ENCODE data around the gene FBP1. TPM values are rescaled to one million over a fixed set of nuclear protein-coding genes. Genes with fewer than 3 reads are reported as not detected.

FBP1 gene
- total RNA-seq, 1 experiment from 2014 or later, result 2.3 TPM

DNA sequence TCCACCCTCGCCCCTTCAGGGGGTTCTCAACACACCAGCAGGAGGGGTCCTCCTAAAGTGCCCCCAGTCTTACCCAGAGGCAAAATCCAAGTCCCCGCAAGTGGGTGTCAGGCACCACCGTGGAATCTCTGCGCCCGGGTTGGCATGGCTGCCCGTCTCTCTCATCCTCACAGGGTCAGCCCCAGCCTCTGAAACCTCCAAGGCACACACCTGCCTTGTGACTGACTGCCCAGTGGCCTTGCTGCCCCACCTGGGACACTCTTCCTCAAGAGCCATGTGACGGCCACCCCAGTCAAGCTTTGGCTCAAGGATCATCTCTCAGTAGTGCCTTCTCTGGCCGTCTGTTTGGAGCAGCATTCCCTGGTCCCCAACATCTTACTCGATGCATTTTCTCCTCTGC lies 50.6 kb downstream of the FBP1 start:
- CTCF ChIA-PET, result no interaction called here
- H3K27me3 Mint-ChIP-seq (ENCODE audit: insufficient read depth, unreplicated experiment), result no peaks in the 10 kb centered on the region
- peaks cover 6% of the 10 kb centered on the region for H3K4me1 Mint-ChIP-seq (ENCODE audit: low read depth, unreplicated experiment)
- H3K36me3 ChIP-seq (ENCODE audit: control insufficient read depth, insufficient read depth, low read length), result no peaks in the 10 kb centered on the region
- H3K4me1 ChIP-seq, result no peaks in the 10 kb centered on the region
- TF ChIP-seq, protein P1, sequence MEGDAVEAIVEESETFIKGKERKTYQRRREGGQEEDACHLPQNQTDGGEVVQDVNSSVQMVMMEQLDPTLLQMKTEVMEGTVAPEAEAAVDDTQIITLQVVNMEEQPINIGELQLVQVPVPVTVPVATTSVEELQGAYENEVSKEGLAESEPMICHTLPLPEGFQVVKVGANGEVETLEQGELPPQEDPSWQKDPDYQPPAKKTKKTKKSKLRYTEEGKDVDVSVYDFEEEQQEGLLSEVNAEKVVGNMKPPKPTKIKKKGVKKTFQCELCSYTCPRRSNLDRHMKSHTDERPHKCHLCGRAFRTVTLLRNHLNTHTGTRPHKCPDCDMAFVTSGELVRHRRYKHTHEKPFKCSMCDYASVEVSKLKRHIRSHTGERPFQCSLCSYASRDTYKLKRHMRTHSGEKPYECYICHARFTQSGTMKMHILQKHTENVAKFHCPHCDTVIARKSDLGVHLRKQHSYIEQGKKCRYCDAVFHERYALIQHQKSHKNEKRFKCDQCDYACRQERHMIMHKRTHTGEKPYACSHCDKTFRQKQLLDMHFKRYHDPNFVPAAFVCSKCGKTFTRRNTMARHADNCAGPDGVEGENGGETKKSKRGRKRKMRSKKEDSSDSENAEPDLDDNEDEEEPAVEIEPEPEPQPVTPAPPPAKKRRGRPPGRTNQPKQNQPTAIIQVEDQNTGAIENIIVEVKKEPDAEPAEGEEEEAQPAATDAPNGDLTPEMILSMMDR (IDR thresholded peaks at IDR 0.05; ENCODE audit: insufficient read depth in 1 of 2, low read depth in 1 of 2, low read length in 1 of 2, severe bottlenecking in 1 of 2, unreplicated experiment in 1 of 2), result no peak
- POLR2A ChIA-PET, result no interaction called here
- H3K9me3 ChIP-seq, result no peaks in the 10 kb centered on the region
- H3K9me3 Mint-ChIP-seq (ENCODE audit: unreplicated experiment), result no peaks in the 10 kb centered on the region
- no peak overlapping the region for H3K4me3 ChIP-seq (ENCODE audit: low read depth, low read length)
- H3K27me3 ChIP-seq (replicated peaks; ENCODE audit: control insufficient read depth, insufficient read depth, low read length), result no peaks in the 10 kb centered on the region
- no TSS peak for BruUV-seq (replicated peaks)
- H3K27ac Mint-ChIP-seq (ENCODE audit: unreplicated experiment), result no peak overlapping the region
- no peak overlapping the region for H3K4me3 Mint-ChIP-seq (ENCODE audit: unreplicated experiment)
- DNase-seq, result no peak
- intact Hi-C loops (cut with micrococcal nuclease; ENCODE audit: unreplicated experiment), result no loop called here
- H3K36me3 Mint-ChIP-seq (ENCODE audit: insufficient read depth, unreplicated experiment), result no peaks in the 10 kb centered on the region

DNA sequence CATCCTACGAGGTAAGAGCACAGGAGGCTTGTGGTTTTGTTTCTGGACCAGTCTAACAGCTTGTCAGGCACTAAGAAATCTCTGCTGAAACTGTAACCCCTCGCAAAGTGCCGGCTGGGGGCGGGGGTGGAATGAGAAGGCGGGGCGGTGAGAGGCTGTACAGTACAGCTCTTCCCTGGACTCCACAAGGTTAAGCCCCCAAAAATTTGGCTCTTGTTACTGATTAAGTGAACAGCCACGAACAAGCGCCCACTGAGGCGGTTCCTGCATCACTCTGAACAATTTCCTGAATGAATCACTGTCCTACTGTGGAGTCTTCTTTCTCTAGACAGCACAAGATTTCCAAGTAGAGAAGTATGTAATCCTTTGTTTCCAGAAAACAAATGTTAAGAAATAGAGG lies 52.5 kb downstream of the FBP1 start:
- no peaks in the 10 kb centered on the region for H3K36me3 ChIP-seq (ENCODE audit: control insufficient read depth, insufficient read depth, low read length)
- no peak overlapping the region for H3K4me3 ChIP-seq (ENCODE audit: low read depth, low read length)
- intact Hi-C loops (cut with micrococcal nuclease; ENCODE audit: unreplicated experiment), result no loop called here
- no peaks in the 10 kb centered on the region for H3K27me3 ChIP-seq (replicated peaks; ENCODE audit: control insufficient read depth, insufficient read depth, low read length)
- ChIA-PET CTCF (interaction anchor here (1.7 kb wide), 1 partner anchor 32 kb away, joined by 4 read pairs; the partner anchor contains the start of gene PCAT7), POLR2A (interaction anchor here (0.8 kb wide), 1 partner anchor 32 kb away, joined by 3 read pairs; no protein-coding TSS in a partner anchor)
- BruUV-seq (replicated peaks), result no TSS peak
- Mint-ChIP-seq H3K27me3 (ENCODE audit: insufficient read depth, unreplicated experiment) (no peaks in the 10 kb centered on the region), H3K36me3 (ENCODE audit: insufficient read depth, unreplicated experiment) (no peaks in the 10 kb centered on the region), H3K4me3 (ENCODE audit: unreplicated experiment) (no peak overlapping the region), H3K9me3 (ENCODE audit: unreplicated experiment) (no peaks in the 10 kb centered on the region), H3K27ac (ENCODE audit: unreplicated experiment) (no peak overlapping the region), H3K4me1 (ENCODE audit: low read depth, unreplicated experiment) (peaks cover 6% of the 10 kb centered on the region)
- H3K9me3 ChIP-seq, result no peaks in the 10 kb centered on the region
- H3K4me1 ChIP-seq, result no peaks in the 10 kb centered on the region
- no peak for DNase-seq
- TF ChIP-seq, protein P1 (IDR thresholded peaks at IDR 0.05; ENCODE audit: insufficient read depth in 1 of 2, low read depth in 1 of 2, low read length in 1 of 2, severe bottlenecking in 1 of 2, unreplicated experiment in 1 of 2), result no peak

DNA sequence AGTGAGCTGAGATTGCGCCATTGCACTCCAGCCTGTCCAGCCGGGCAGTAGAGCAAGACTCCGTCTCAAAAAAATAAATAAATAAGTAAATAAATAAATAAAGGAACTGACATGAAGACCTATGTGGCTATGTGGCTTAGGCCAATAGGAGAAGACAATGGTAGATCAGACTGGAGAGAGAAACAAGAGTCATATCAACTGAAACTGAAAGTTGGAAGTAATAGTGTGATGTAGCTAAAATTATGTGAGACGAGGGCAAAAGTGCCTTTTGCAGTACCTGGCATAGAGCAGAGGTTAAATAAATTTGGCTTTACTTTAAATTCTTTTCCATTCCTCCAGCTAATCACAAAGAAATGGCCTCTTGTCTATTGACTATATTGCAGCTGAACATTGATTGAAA lies 53.0 kb downstream of the FBP1 start:
- ChIA-PET CTCF (interaction anchor here (1.7 kb wide), 1 partner anchor 32 kb away, joined by 4 read pairs; the partner anchor contains the start of gene PCAT7), POLR2A (interaction anchor here (0.8 kb wide), 1 partner anchor 32 kb away, joined by 3 read pairs; no protein-coding TSS in a partner anchor)
- no TSS peak for BruUV-seq (replicated peaks)
- Mint-ChIP-seq H3K36me3 (ENCODE audit: insufficient read depth, unreplicated experiment) (no peaks in the 10 kb centered on the region), H3K9me3 (ENCODE audit: unreplicated experiment) (no peaks in the 10 kb centered on the region), H3K27me3 (ENCODE audit: insufficient read depth, unreplicated experiment) (no peaks in the 10 kb centered on the region), H3K27ac (ENCODE audit: unreplicated experiment) (no peak overlapping the region), H3K4me3 (ENCODE audit: unreplicated experiment) (no peak overlapping the region), H3K4me1 (ENCODE audit: low read depth, unreplicated experiment) (peaks cover 6% of the 10 kb centered on the region)
- H3K36me3 ChIP-seq (ENCODE audit: control insufficient read depth, insufficient read depth, low read length), result no peaks in the 10 kb centered on the region
- no peaks in the 10 kb centered on the region for H3K4me1 ChIP-seq
- no peak for DNase-seq
- H3K9me3 ChIP-seq, result no peaks in the 10 kb centered on the region
- TF ChIP-seq, protein P1 (IDR thresholded peaks at IDR 0.05; ENCODE audit: insufficient read depth in 1 of 2, low read depth in 1 of 2, low read length in 1 of 2, severe bottlenecking in 1 of 2, unreplicated experiment in 1 of 2), result no peak
- intact Hi-C loops (cut with micrococcal nuclease; ENCODE audit: unreplicated experiment), result no loop called here
- H3K27me3 ChIP-seq (replicated peaks; ENCODE audit: control insufficient read depth, insufficient read depth, low read length), result no peaks in the 10 kb centered on the region
- no peak overlapping the region for H3K4me3 ChIP-seq (ENCODE audit: low read depth, low read length)
